A549 (cell line): ENCODE measurements around the gene MXD4. TPM values are rescaled to one million over a fixed set of nuclear protein-coding genes. Genes with fewer than 3 reads are reported as not detected.

Experiments used
- ATAC-seq, 2 experiments: fragments of 200-7000 bp in 1 of 2; fragments of >200 bp in 1 of 2; cut with Nextera tagmentation in 1 of 2; cut with Tn5 transposase in 1 of 2; 3 replicates each; pipeline versions ENCODE4 v1.8.0 to v1.9.1; 2018 to 2020; ENCODE audit warnings: mild to moderate bottlenecking in 1 of 2, moderate library complexity in 1 of 2
- CTCF ChIA-PET: fragments of 300-600 bp; sonication (Branson Sonifier 250); formaldehyde crosslinking; extraction: SDS; loops from one replicate; lab custom pipeline; 2021; ENCODE audit warnings: antibody characterized with exemption, inconsistent platforms; lab: Yijun Ruan, JAX
- POLR2A ChIA-PET: fragments of 350-600 bp; formaldehyde crosslinking; extraction: SDS; loops from one replicate; lab custom pipeline; 2021; ENCODE audit warnings: antibody characterized with exemption, inconsistent platforms; lab: Yijun Ruan, JAX
- DNase-seq, 2 experiments: peaks; one replicate each; pipeline versions ENCODE4 v3.0.0 to v3.0.0-alpha.2; 2011 to 2016; ENCODE audit warnings: low read depth in 1 of 2, low spot score in 1 of 2
- FAIRE-seq: peaks from 2 replicates; lab custom pipeline; 2011; peaks lifted over from hg19 to GRCh38; lab: Jason Lieb, UNC
- H3K27ac ChIP-seq, 2 experiments: fragments of >200 bp; sonication (Bioruptor Twin); formaldehyde crosslinking; 3 replicates each; pipeline ENCODE4 v1.5.1; 2016 to 2017
- H3K4me1 ChIP-seq: fragments of >200 bp; sonication (Bioruptor Twin); formaldehyde crosslinking; 3 replicates; pipeline ENCODE4 v1.6.1; 2016
- H3K4me2 ChIP-seq: fragments of >200 bp; sonication (Bioruptor Twin); formaldehyde crosslinking; 3 replicates; pipeline ENCODE4 v1.6.1; 2016
- H3K4me3 ChIP-seq: fragments of >200 bp; sonication (Bioruptor Twin); formaldehyde crosslinking; 3 replicates; pipeline ENCODE4 v1.5.1; 2016
- H3K9me3 ChIP-seq: fragments of >200 bp; sonication (Bioruptor Twin); formaldehyde crosslinking; 3 replicates; pipeline ENCODE4 v1.6.1; 2016
- BCL3 ChIP-seq: fragments of >200 bp; sonication (Bioruptor Twin); formaldehyde crosslinking; IDR thresholded peaks from 3 replicates; pipeline ENCODE4 v1.6.1; 2016
- BHLHE40 ChIP-seq: IDR thresholded peaks from 2 replicates; pipeline ENCODE4 v1.6.1; 2012; ENCODE audit warnings: low read depth, low read length, inconsistent platforms
- CEBPB ChIP-seq, 2 experiments: fragments of >200 bp in 1 of 2; sonication (Bioruptor Twin) in 1 of 2; formaldehyde crosslinking in 1 of 2; IDR thresholded peaks; 2 replicates each; pipeline ENCODE4 v1.6.1; 2012 to 2016
- CHD2 ChIP-seq: fragments of 150-350 bp; IDR thresholded peaks from 2 replicates; pipeline ENCODE4 v1.6.1; 2014; ENCODE audit warnings: low read length; ENCODE audit not compliant: partially characterized antibody
- CTCF ChIP-seq: fragments of >200 bp; sonication (Bioruptor Twin); formaldehyde crosslinking; IDR thresholded peaks from 3 replicates; pipeline ENCODE4 v1.5.1; 2016
- EHMT2 ChIP-seq: fragments of 200-600 bp; sonication (generic); IDR thresholded peaks from 2 replicates; pipeline ENCODE4 v1.6.1; 2016; ENCODE audit warnings: antibody characterized with exemption, low read depth, mild to moderate bottlenecking, moderate library complexity
- ESRRA ChIP-seq: fragments of 150-350 bp; IDR thresholded peaks from 2 replicates; pipeline ENCODE4 v1.6.1; 2014; ENCODE audit warnings: mild to moderate bottlenecking, low read length, borderline replicate concordance
- FOSB ChIP-seq: fragments of 250-450 bp; sonication (Bioruptor Pico); IDR thresholded peaks from 2 replicates; pipeline ENCODE4 v1.5.0; 2020; ENCODE audit warnings: mild to moderate bottlenecking, moderate library complexity
- FOSL2 ChIP-seq, 2 experiments: fragments of 450-650 bp in 1 of 2; fragments of >200 bp in 1 of 2; sonication (Bioruptor Twin) in 1 of 2; formaldehyde crosslinking; IDR thresholded peaks; 2 replicates each; pipeline versions ENCODE4 v1.5.0 to v1.6.1; 2016 to 2020; ENCODE audit warnings: mild to moderate bottlenecking in 1 of 2, moderate library complexity in 1 of 2
- HDAC2 ChIP-seq: fragments of 200-600 bp; sonication (generic); IDR thresholded peaks from 2 replicates; pipeline ENCODE4 v1.6.1; 2016
- HMGXB4 ChIP-seq: fragments of 250-450 bp; sonication (Bioruptor Pico); IDR thresholded peaks from 2 replicates; pipeline ENCODE4 v1.5.0; 2021; ENCODE audit warnings: mild to moderate bottlenecking, moderate library complexity, borderline replicate concordance
- JUN ChIP-seq, 2 experiments: fragments of >200 bp; sonication (Bioruptor Twin); formaldehyde crosslinking; IDR thresholded peaks; 2 replicates in 1 of 2; 3 replicates in 1 of 2; pipeline ENCODE4 v1.6.1; 2016 to 2017
- KDM1A ChIP-seq: fragments of 200-600 bp; sonication (generic); IDR thresholded peaks from 2 replicates; pipeline ENCODE4 v1.6.1; 2016; ENCODE audit warnings: low read depth, mild to moderate bottlenecking
- MAZ ChIP-seq: fragments of 150-350 bp; IDR thresholded peaks from 2 replicates; pipeline ENCODE4 v1.6.1; 2014; ENCODE audit warnings: antibody characterized with exemption, low read depth, low read length, borderline replicate concordance
- MYC ChIP-seq: IDR thresholded peaks from 2 replicates; pipeline ENCODE4 v1.6.1; 2012; ENCODE audit warnings: mild to moderate bottlenecking, inconsistent platforms, low read length, improper control_type of control experiment, borderline replicate concordance
- NFE2L2 ChIP-seq: fragments of 150-350 bp; conservative IDR thresholded peaks from 2 replicates; pipeline ENCODE4 v1.6.1; 2014; ENCODE audit warnings: low read length
- POLR2A ChIP-seq: IDR thresholded peaks from 2 replicates; pipeline ENCODE4 v1.6.1; 2012; ENCODE audit warnings: mild to moderate bottlenecking, low read length
- POLR2AphosphoS2 ChIP-seq: conservative IDR thresholded peaks from 2 replicates; pipeline ENCODE4 v1.6.1; 2012; ENCODE audit warnings: low read length, improper control_type of control experiment, inconsistent platforms
- RARB ChIP-seq: fragments of 250-450 bp; sonication (Bioruptor Pico); IDR thresholded peaks from 2 replicates; pipeline ENCODE4 v1.8.0; 2021; ENCODE audit warnings: mild to moderate bottlenecking, moderate library complexity
- RFX5 ChIP-seq: fragments of 450-650 bp; IDR thresholded peaks from 2 replicates; pipeline ENCODE4 v1.7.1; 2014; ENCODE audit warnings: antibody characterized with exemption, mild to moderate bottlenecking, moderate library complexity
- RNF2 ChIP-seq: fragments of 200-600 bp; sonication (generic); IDR thresholded peaks from 2 replicates; pipeline ENCODE4 v1.6.1; 2016; ENCODE audit warnings: low read depth, mild to moderate bottlenecking, antibody characterized with exemption, moderate library complexity, borderline replicate concordance
- SMC3 ChIP-seq: fragments of >200 bp; sonication (Bioruptor Twin); formaldehyde crosslinking; IDR thresholded peaks from 3 replicates; pipeline ENCODE4 v1.6.1; 2018; ENCODE audit warnings: inconsistent platforms
- TP53 ChIP-seq: fragments of 250-450 bp; sonication (Bioruptor Pico); IDR thresholded peaks from 2 replicates; pipeline ENCODE4 v1.5.0; 2021; ENCODE audit warnings: mild to moderate bottlenecking, moderate library complexity
- USF2 ChIP-seq: fragments of 450-650 bp; IDR thresholded peaks from 2 replicates; pipeline ENCODE4 v1.6.1; 2014; ENCODE audit warnings: antibody characterized with exemption
- ZC3H11A ChIP-seq: fragments of 450-650 bp; IDR thresholded peaks from 2 replicates; pipeline ENCODE4 v1.6.1; 2014; ENCODE audit warnings: antibody characterized with exemption, mild to moderate bottlenecking
- ZFP36 ChIP-seq: fragments of 450-650 bp; IDR thresholded peaks from 2 replicates; pipeline ENCODE4 v1.6.1; 2014; ENCODE audit warnings: borderline replicate concordance; ENCODE audit not compliant: partially characterized antibody
- ZNF302 ChIP-seq: fragments of 250-450 bp; sonication (Bioruptor Pico); IDR thresholded peaks from 2 replicates; pipeline ENCODE4 v1.9.0; 2021; ENCODE audit warnings: inconsistent platforms, mild to moderate bottlenecking, moderate library complexity
- ZSCAN20 ChIP-seq: fragments of 250-450 bp; sonication (Bioruptor Pico); IDR thresholded peaks from 2 replicates; pipeline ENCODE4 v1.8.0; 2022; ENCODE audit warnings: mild to moderate bottlenecking, moderate library complexity
- WGBS: methylation state at CpG from one replicate; pipeline ENCODE4 v1.1.6; 2017; ENCODE audit errors: missing lambda C conversion rate; 5-methylcytosine and 5-hydroxymethylcytosine counted together
- polyA plus RNA-seq, 4 experiments: library from polyadenylated mRNA; depleted of rRNA in 3 of 4; stranded (reverse); fragments of >200 nt; fragmentation: RNase III in 1 of 4; extraction: RNeasy Plus Mini Kit Qiagen cat#74134 plus additional on column Dnase treatment in 1 of 4; gene quantifications; 2 replicates in 3 of 4; 3 replicates in 1 of 4; pipeline ENCODE4 v1.2.3, GENCODE V29; 2011 to 2017

MXD4 gene
- polyA plus RNA-seq, 2 of the 4 experiments (the other 2 are of a cell fraction), result 10.8 to 18.5 TPM

GRCh38 chr4:2218436-2218835 lies 43.5 kb downstream of the MXD4 start:
- TF ChIP-seq MYC (no peak), MAZ (no peak)
- TF ChIP-seq, all 56 proteins: peak for 0
- Histone ChIP-seq H3K27ac (no peak overlapping the region), H3K4me3 (no peak overlapping the region), H3K9me3 (no peaks in the 10 kb centered on the region), H3K4me2 (no peak overlapping the region), H3K4me1 (0 out of 3 replicates have a peak, but pooled peaks cover 3% of the 10 kb centered on the region)
- ChIA-PET CTCF (interaction anchor here (0.6 to 4.9 kb wide), 3 partner anchors 10 to 398 kb away, joined by 3 to 43 read pairs (median 26); no protein-coding TSS in a partner anchor), POLR2A (no interaction called here)
- 100% methylated on average over 1 of the region's 1 CpG for WGBS
- FAIRE-seq (no peak), ATAC-seq (no peak), DNase-seq (no peak)

DNA sequence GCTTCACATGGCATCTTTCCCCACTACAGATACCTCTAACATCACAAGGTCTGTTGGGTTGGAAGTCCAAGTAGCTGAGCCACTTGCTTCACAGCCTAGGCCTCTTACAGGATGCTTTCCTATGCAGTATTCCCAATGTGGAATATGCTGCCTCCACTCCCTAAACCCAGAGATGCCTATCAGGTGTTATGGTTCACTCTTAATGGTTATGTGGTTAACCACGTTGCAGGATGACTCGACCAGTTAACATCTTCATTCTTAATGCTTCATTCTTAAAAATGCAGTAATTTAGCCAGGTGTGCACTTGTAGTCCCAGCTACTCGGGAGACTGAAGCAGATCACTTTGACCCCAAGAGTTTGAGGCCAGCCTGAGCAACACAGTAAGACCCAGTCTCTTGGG lies 44.2 kb downstream of the MXD4 start:
- TF ChIP-seq BHLHE40 (no peak), JUN (IDR thresholded peaks at IDR 0.05) (no peak), BCL3 (no peak), NFE2L2 (no peak), ESRRA (no peak), FOSL2 (IDR thresholded peaks at IDR 0.05) (no peak), FOSL2 (CRISPR knock-in tag; IDR thresholded peaks at IDR 0.05) (no peak), KDM1A (no peak), RARB (CRISPR knock-in tag) (no peak), EHMT2 (no peak), ZC3H11A (no peak), ZSCAN20 (CRISPR knock-in tag) (no peak), POLR2A (no peak), ZFP36 (no peak), USF2 (no peak), HDAC2 (no peak), ZNF302 (CRISPR knock-in tag) (no peak), TP53 (CRISPR knock-in tag) (no peak)
- ChIA-PET CTCF (interaction anchor here (1.2 to 3.6 kb wide), 2 partner anchors 9 to 25 kb away, joined by 3 to 26 read pairs; partner anchors contain the start of genes HAUS3 and POLN), POLR2A (no interaction called here)
- Histone ChIP-seq H3K4me2 (no peak overlapping the region), H3K4me3 (no peak overlapping the region), H3K9me3 (no peaks in the 10 kb centered on the region), H3K4me1 (0 out of 3 replicates have a peak, but pooled peaks cover 3% of the 10 kb centered on the region), H3K27ac (no peak overlapping the region)
- DNase-seq, result no peak
- no peak for ATAC-seq
- FAIRE-seq, result no peak
- WGBS, result 58% methylated on average over 3 of the region's 3 CpGs

- no peak for ATAC-seq
- Histone ChIP-seq H3K4me2 (no peak overlapping the region), H3K9me3 (no peaks in the 10 kb centered on the region), H3K27ac (no peak overlapping the region)
- WGBS, result 31% methylated on average over 1 of the region's 1 CpG
- POLR2A ChIA-PET, result no interaction called here
- FAIRE-seq, result no peak
- CTCF ChIA-PET, result interaction anchor here (1.2 kb wide), 1 partner anchor 8 kb away, joined by 3 read pairs; no protein-coding TSS in a partner anchor
- DNase-seq, result no peak
- TF ChIP-seq SMC3 (no peak), KDM1A (no peak), NFE2L2 (no peak), FOSL2 (IDR thresholded peaks at IDR 0.05) (no peak), FOSL2 (CRISPR knock-in tag; IDR thresholded peaks at IDR 0.05) (no peak), RNF2 (no peak), RFX5 (no peak), CEBPB (IDR thresholded peaks at IDR 0.05) (no peak), CTCF (no peak), HMGXB4 (CRISPR knock-in tag) (no peak), BCL3 (no peak), CHD2 (no peak), FOSB (CRISPR knock-in tag) (no peak), HDAC2 (no peak), POLR2AphosphoS2 (no peak)
- TF ChIP-seq, all 56 proteins: peak for 0
- Histone ChIP-seq H3K4me1 (no peaks in the 10 kb centered on the region), H3K4me3 (no peak overlapping the region)
Observed at GRCh38 chr4:2212831-2213230, 49.1 kb downstream of the MXD4 start.
